HEK293T (cell line): ENCODE data around the gene RBM38.

ENCODE experiments used
- ARNT ChIP-seq: fragments of 450-650 bp; IDR thresholded peaks from 2 replicates; pipeline ENCODE4 v1.6.1; 2017; ENCODE audit warnings: mild to moderate bottlenecking
- ELF4 ChIP-seq: fragments of 450-650 bp; IDR thresholded peaks from 2 replicates; pipeline ENCODE4 v1.6.1; 2017; ENCODE audit warnings: antibody characterized with exemption
- FOXA1 ChIP-seq: fragments of 450-650 bp; IDR thresholded peaks from 2 replicates; pipeline ENCODE4 v1.6.1; 2016; ENCODE audit warnings: mild to moderate bottlenecking
- FOXK2 ChIP-seq: fragments of 450-650 bp; IDR thresholded peaks from 2 replicates; pipeline ENCODE4 v1.6.1; 2016; ENCODE audit warnings: mild to moderate bottlenecking
- HDGF ChIP-seq: fragments of 450-650 bp; IDR thresholded peaks from 2 replicates; pipeline ENCODE4 v1.6.1; 2017; ENCODE audit warnings: antibody characterized with exemption, borderline replicate concordance
- NFRKB ChIP-seq: fragments of 450-650 bp; IDR thresholded peaks from 2 replicates; pipeline ENCODE4 v1.6.1; 2016; ENCODE audit warnings: mild to moderate bottlenecking, moderate library complexity
- SP1 ChIP-seq: fragments of 450-650 bp; IDR thresholded peaks from 2 replicates; pipeline ENCODE4 v1.6.1; 2017
- SUZ12 ChIP-seq: fragments of 450-650 bp; IDR thresholded peaks from 2 replicates; pipeline ENCODE4 v1.6.1; 2016; ENCODE audit warnings: mild to moderate bottlenecking

GRCh38 chr20:57404006-57404405 is 12.8 kb downstream of the RBM38 start:
- TF ChIP-seq FOXA1: no peak
- TF ChIP-seq SP1: no peak
- TF ChIP-seq ELF4: no peak
- TF ChIP-seq FOXK2: no peak
- TF ChIP-seq SUZ12: no peak
- TF ChIP-seq NFRKB: no peak
- no peak for TF ChIP-seq ARNT
- TF ChIP-seq HDGF: no peak
